ENCODE data around the gene DHRS2. TPM values are rescaled to one million over a fixed set of nuclear protein-coding genes. Genes with fewer than 3 reads are reported as not detected.

DHRS2 gene
- total RNA-seq, 1 donor from 2014 or later, result not detected

- no peaks in the 10 kb centered on the region for H3K27me3 ChIP-seq
- H3K4me3 ChIP-seq, result no peak overlapping the region
- TF ChIP-seq CTCF (IDR thresholded peaks at IDR 0.05), result no peak
Measured at GRCh38 chr14:23614395-23614828, 21.8 kb upstream of the DHRS2 start.

GRCh38 chr14:23615856-23616255 lies 20.3 kb upstream of the DHRS2 start:
- TF ChIP-seq CTCF (IDR thresholded peaks at IDR 0.05), result no peak
- Histone ChIP-seq H3K27ac (no peak overlapping the region), H3K4me1 (no peaks in the 10 kb centered on the region), H3K9me3 (no peaks in the 10 kb centered on the region), H3K27me3 (no peaks in the 10 kb centered on the region), H3K36me3 (no peaks in the 10 kb centered on the region), H3K4me3 (no peak overlapping the region)
- no peak for DNase-seq (ENCODE audit: low spot score in 2 of 2)
- intact Hi-C loops (cut with DNase I), result no loop called here

More at GRCh38 chr14:23614395-23614828, 21.8 kb upstream of the DHRS2 start:
- H3K4me1 ChIP-seq, result no peaks in the 10 kb centered on the region
- no peaks in the 10 kb centered on the region for H3K9me3 ChIP-seq
- H3K27ac ChIP-seq, result no peak overlapping the region
- DNase-seq (ENCODE audit: low spot score in 2 of 2), result no peak
- intact Hi-C loops (cut with DNase I), result no loop called here
- H3K36me3 ChIP-seq, result no peaks in the 10 kb centered on the region

GRCh38 chr14:23617539-23617938 lies 18.6 kb upstream of the DHRS2 start:
- intact Hi-C loops (cut with DNase I), result no loop called here
- no peak for DNase-seq (ENCODE audit: low spot score in 2 of 2)
- Histone ChIP-seq H3K4me1 (no peaks in the 10 kb centered on the region), H3K4me3 (no peak overlapping the region), H3K27me3 (no peaks in the 10 kb centered on the region), H3K27ac (no peak overlapping the region), H3K36me3 (no peaks in the 10 kb centered on the region), H3K9me3 (no peaks in the 10 kb centered on the region)
- TF ChIP-seq CTCF (IDR thresholded peaks at IDR 0.05), result no peak

GRCh38 chr14:23618415-23618988 lies 17.7 kb upstream of the DHRS2 start:
- no peak overlapping the region for H3K4me3 ChIP-seq
- no peak overlapping the region for H3K27ac ChIP-seq
- DNase-seq (ENCODE audit: low spot score in 2 of 2), result no peak
- H3K9me3 ChIP-seq, result no peaks in the 10 kb centered on the region
- no peaks in the 10 kb centered on the region for H3K4me1 ChIP-seq
- H3K27me3 ChIP-seq, result no peaks in the 10 kb centered on the region
- TF ChIP-seq CTCF (IDR thresholded peaks at IDR 0.05), result no peak
- H3K36me3 ChIP-seq, result no peaks in the 10 kb centered on the region
- intact Hi-C loops (cut with DNase I), result no loop called here

- H3K4me1 ChIP-seq, result no peaks in the 10 kb centered on the region
- H3K4me3 ChIP-seq, result no peak overlapping the region
- H3K9me3 ChIP-seq, result no peaks in the 10 kb centered on the region
- intact Hi-C loops (cut with DNase I), result no loop called here
- H3K36me3 ChIP-seq, result no peaks in the 10 kb centered on the region
- DNase-seq (ENCODE audit: low spot score in 2 of 2), result no peak
- H3K27me3 ChIP-seq, result no peaks in the 10 kb centered on the region
- H3K27ac ChIP-seq, result no peak overlapping the region
- no peak for TF ChIP-seq CTCF (IDR thresholded peaks at IDR 0.05)
Measured at GRCh38 chr14:23620177-23620702, 15.9 kb upstream of the DHRS2 start.
